GM19351 (cell line): ENCODE data around the gene TCP11X2.
"Not testable (repeated sequence)": the region's sequence is repeated elsewhere in the genome, so short reads cannot be mapped to it uniquely, and the experiment has no call there.

Source experiments
- ATAC-seq: cut with Tn5 transposase; IDR thresholded peaks from one replicate; pipeline ENCODE4 v1.9.1; 2021; ENCODE audit warnings: mild to moderate bottlenecking, moderate library complexity; ENCODE audit not compliant: unreplicated experiment

TCP11X2 gene

GRCh38 chrX:102471762-102472220 is at the start of gene TCP11X2:
TSS of gene TCP11X2 (minus strand) at chrX:102471812.
- not testable (repeated sequence) for ATAC-seq

DNA sequence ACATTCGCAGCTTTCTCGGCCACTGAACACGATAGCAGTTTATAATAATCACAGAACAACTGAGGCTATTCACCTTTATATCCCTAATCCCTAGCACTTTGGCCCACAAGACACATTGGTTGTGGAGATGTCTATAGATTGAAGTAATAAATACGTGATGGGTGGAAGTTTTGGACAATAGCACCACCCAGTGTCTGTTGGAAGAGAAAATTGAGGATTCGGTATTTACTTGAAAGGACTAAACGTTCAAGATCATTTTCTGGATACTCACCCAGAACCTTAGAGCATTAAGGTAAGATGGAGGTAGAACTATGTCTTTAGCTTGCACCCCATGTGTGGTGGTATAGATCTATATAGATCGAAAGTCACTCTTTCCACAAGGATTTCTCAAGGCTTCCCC is 45.7 kb upstream of the TCP11X2 start:
- no peak for ATAC-seq

- peak; percentile 95 for ATAC-seq
These were observed 44.6 kb upstream of the TCP11X2 start, which contains the start of gene TMSB15A for GRCh38 chrX:102515975-102516941. TSS of gene TMSB15A (minus strand) at chrX:102516739.

DNA sequence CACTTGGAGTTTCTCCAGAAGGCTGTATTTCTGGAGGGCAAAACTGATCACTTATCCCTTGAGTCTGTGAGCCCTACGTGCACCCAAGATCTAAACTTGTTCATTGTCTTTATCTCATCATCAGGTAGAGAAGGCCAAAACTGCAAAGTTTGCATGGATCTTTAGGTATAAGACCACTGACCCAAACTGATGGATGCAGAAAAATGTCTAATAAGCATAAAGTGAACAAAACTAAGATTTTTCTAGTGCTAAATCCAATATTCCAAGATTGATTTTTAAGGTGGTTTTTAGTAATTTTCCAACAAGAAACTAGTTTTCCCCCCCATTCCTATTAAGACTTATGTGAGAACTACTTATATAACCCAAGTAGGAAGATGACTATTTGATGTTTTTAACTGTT is 42.9 kb upstream of the TCP11X2 start:
- no peak for ATAC-seq

- no peak for ATAC-seq
These were observed 27.1 kb upstream of the TCP11X2 start for GRCh38 chrX:102498732-102499131.

- no peak for ATAC-seq
These were observed 20.2 kb upstream of the TCP11X2 start for GRCh38 chrX:102491766-102492165.

GRCh38 chrX:102478765-102479164 is 7.2 kb upstream of the TCP11X2 start:
- ATAC-seq: not testable (repeated sequence)

DNA sequence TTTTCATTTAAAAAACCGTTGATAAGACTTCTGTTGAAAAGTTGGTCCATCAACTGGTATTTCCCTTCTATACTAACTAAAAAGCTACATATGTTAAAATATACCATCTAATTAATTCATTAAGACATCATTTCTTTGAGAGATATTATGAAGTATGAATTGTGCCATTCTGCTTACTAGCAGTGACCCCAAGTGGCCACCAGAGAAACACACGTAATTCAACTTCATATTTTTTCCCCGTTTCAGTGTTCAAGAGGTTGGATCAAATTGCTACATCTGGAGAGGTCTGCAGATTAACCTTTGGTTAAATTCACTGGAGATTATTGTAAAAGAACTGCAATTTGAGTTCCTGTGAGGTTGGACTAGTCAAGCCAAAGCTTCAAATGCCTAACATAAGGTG is 1.4 kb downstream of the TCP11X2 start:
- ATAC-seq: peak; percentile 59

DNA sequence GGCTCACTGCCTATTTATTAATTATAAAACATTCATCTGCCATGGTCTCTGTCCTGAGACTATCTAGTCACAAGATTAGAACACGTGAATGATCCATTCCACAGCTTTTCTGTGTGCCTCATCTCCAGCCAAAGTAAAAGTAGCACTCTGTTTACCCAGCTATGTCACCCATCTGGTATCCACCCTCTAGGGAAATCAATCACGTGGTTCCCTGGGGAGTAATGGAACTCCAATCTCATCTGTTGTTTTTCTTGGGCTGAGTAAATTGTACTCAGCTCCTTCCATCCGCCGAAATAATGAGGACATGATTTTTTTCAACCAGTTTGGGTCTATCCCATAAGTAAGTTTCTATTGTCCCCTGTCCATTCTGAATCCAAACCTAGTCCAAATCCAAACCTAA is 13.0 kb downstream of the TCP11X2 start:
- ATAC-seq: not testable (repeated sequence)

DNA sequence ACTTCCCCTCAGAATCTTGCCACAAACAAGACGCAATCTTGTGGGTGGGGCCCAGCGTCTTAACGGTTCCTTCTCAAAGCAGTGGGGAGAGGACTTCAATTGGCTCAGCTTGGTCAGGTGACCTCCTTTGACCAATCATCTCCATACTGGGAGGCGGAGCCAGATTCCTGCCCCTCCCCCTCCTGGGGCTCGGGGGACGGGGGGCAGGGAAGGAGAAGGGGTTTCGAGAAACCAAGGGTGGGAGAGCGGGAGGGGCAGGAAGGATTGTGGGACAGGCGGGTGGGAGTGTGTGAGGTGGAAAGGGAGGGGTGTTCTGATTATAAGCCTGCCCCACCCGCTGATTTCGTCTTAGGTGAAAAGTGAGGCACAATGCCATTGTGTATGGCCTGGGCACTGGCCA is 31.7 kb downstream of the TCP11X2 start, which contains the start of gene NXF2B:
TSS of gene NXF2B (minus strand) at position 101 of the 400 bp plus-strand sequence. CDS start 59,972 bp downstream, outside the sequence.
- ATAC-seq: not testable (repeated sequence)

DNA sequence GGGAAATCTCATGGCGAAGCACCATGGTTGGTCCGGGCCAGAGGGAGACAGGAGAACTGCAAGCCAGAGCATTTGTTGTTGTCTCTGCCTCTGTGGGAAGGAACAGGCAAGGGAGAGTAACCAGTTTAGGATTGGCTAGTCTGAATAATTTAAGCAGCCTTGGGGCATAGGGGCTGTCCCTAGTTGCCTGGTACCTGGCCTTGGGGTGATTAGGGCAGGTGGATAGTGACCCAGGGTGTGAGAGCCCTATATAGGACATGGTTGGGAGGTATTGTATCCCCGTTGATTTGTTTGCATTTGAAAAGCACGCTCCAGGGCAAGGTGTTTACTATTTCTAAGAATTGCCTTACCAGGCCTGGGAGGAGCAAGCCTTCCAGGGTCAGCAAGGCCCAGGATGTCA is 57.1 kb downstream of the TCP11X2 start:
- ATAC-seq: not testable (repeated sequence)
